Vagina (tissue), 2 donors: Measurements from ENCODE around the gene PADI3. TPM values are rescaled to one million over a fixed set of nuclear protein-coding genes. Genes with fewer than 3 reads are reported as not detected.

Source experiments
- DNase-seq, 2 donors: peaks; one replicate each; pipeline ENCODE4 v3.0.0-alpha.2; 2017; ENCODE audit errors: extremely low spot score in 2 of 2
- H3K27ac ChIP-seq: fragments of 200-600 bp; sonication (generic); one replicate; pipeline ENCODE4 v1.5.1; 2019
- H3K27me3 ChIP-seq: fragments of 200-600 bp; sonication (generic); one replicate; pipeline ENCODE4 v1.5.1; 2019
- H3K36me3 ChIP-seq, 2 donors: fragments of 200-600 bp; sonication (generic); one replicate each; pipeline ENCODE4 v1.5.1; 2017 to 2019
- H3K4me1 ChIP-seq: fragments of 200-600 bp; sonication (generic); one replicate; pipeline ENCODE4 v1.5.1; 2019
- H3K4me3 ChIP-seq, 2 donors: fragments of 200-600 bp; sonication (generic); 1 replicate in 1 of 2; 2 replicates in 1 of 2; pipeline ENCODE4 v1.5.1; 2016 to 2019
- H3K9me3 ChIP-seq: fragments of 200-600 bp; sonication (generic); one replicate; pipeline ENCODE4 v1.5.1; 2019
- POLR2A ChIP-seq, 2 donors: fragments of 450-650 bp; IDR thresholded peaks; one replicate each; pipeline ENCODE4 v1.6.1; 2017; ENCODE audit warnings: antibody characterized with exemption in 2 of 2, mild to moderate bottlenecking in 2 of 2, moderate library complexity in 2 of 2
- POLR2AphosphoS5 ChIP-seq, 2 donors: sonication (generic); formaldehyde crosslinking; IDR thresholded peaks; one replicate each; pipeline ENCODE4 v1.9.0; 2017; ENCODE audit warnings: antibody characterized with exemption in 2 of 2, mild to moderate bottlenecking in 2 of 2, low read depth in 1 of 2; ENCODE audit not compliant: insufficient read depth in 1 of 2
- intact Hi-C: fragments of 100-400 bp; cut with DNase I; formaldehyde crosslinking; loops from one replicate; pipeline ENCODE4 v1.15.1; 2023
- total RNA-seq: library from RNA; depleted of rRNA; stranded (reverse); fragments of >200 nt; gene quantifications from one replicate; pipeline ENCODE4 v1.2.3, GENCODE V29; 2016
- TF ChIP-seq, protein P1 (sequence below), 3 experiments: fragments of 450-650 bp in 2 of 3; fragments of 200-600 bp in 1 of 3; sonication (generic) in 1 of 3; IDR thresholded peaks; one replicate each; pipeline ENCODE4 v1.5.1; 2017 to 2019; ENCODE audit warnings: antibody characterized with exemption in 3 of 3, mild to moderate bottlenecking in 2 of 3, moderate library complexity in 2 of 3

PADI3 gene
- total RNA-seq, 1 donor from 2014 or later = 7.1 TPM

DNA sequence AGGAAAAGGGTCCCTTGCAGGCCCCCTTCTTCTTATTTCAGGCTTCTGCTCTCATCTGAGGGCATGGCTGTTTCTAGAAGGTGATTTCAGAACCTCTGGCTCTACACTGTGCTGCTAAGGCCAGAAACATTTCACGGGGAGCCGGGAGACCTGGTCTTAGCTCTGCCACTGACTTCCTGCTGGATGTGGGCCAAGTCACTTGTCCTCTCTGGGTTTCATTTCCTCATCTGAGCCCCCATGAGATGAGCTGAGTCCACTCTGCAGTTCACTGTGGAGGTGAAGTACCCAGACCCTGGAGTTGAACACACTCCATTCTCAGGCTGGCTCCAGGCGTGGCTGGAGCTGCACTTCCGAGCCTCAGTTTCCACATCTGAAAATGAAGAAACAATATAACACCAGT, 41.9 kb upstream of the PADI3 start:
- H3K4me1 ChIP-seq = no peaks in the 10 kb centered on the region
- TF ChIP-seq, protein P1, sequence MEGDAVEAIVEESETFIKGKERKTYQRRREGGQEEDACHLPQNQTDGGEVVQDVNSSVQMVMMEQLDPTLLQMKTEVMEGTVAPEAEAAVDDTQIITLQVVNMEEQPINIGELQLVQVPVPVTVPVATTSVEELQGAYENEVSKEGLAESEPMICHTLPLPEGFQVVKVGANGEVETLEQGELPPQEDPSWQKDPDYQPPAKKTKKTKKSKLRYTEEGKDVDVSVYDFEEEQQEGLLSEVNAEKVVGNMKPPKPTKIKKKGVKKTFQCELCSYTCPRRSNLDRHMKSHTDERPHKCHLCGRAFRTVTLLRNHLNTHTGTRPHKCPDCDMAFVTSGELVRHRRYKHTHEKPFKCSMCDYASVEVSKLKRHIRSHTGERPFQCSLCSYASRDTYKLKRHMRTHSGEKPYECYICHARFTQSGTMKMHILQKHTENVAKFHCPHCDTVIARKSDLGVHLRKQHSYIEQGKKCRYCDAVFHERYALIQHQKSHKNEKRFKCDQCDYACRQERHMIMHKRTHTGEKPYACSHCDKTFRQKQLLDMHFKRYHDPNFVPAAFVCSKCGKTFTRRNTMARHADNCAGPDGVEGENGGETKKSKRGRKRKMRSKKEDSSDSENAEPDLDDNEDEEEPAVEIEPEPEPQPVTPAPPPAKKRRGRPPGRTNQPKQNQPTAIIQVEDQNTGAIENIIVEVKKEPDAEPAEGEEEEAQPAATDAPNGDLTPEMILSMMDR (IDR thresholded peaks at IDR 0.05) = no peak
- TF ChIP-seq POLR2AphosphoS5 (IDR thresholded peaks at IDR 0.05; ENCODE audit: insufficient read depth in 1 of 2, low read depth in 1 of 2) = no peak
- TF ChIP-seq POLR2A (IDR thresholded peaks at IDR 0.05) = no peak
- intact Hi-C loops = no loop called here
- H3K9me3 ChIP-seq = no peaks in the 10 kb centered on the region
- H3K4me3 ChIP-seq = no peak overlapping the region
- H3K36me3 ChIP-seq = no peaks in the 10 kb centered on the region
- DNase-seq = no peak
- H3K27me3 ChIP-seq = no peaks in the 10 kb centered on the region
- H3K27ac ChIP-seq = no peak overlapping the region

DNA sequence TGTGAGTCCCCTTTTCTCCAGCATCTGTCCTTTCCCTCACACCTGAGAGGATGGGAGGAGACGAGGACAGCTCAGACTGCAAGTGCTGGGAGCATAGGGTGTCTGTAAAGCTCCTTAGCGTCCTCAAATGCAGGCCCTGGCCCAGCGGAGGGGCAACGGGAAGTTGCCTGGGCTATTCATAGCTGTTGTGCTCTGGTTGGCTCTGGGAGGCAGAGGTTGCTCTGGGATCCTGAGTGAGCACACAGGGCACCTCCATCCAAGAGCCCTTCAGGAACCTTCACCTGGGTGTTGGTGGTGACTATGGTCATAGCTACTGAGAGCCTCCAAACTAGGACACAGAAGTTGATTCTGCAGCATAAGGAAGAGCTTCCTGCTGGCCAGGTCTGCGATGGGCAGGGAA, 41.4 kb upstream of the PADI3 start:
- Histone ChIP-seq H3K36me3 (no peaks in the 10 kb centered on the region), H3K27me3 (no peaks in the 10 kb centered on the region), H3K4me3 (no peak overlapping the region), H3K9me3 (no peaks in the 10 kb centered on the region), H3K4me1 (peaks cover 2% of the 10 kb centered on the region), H3K27ac (no peak overlapping the region)
- intact Hi-C loops = no loop called here
- TF ChIP-seq POLR2A (IDR thresholded peaks at IDR 0.05) (no peak), POLR2AphosphoS5 (IDR thresholded peaks at IDR 0.05; ENCODE audit: insufficient read depth in 1 of 2, low read depth in 1 of 2) (no peak)
- TF ChIP-seq, protein P1 (IDR thresholded peaks at IDR 0.05) = no peak
- no peak for DNase-seq

DNA sequence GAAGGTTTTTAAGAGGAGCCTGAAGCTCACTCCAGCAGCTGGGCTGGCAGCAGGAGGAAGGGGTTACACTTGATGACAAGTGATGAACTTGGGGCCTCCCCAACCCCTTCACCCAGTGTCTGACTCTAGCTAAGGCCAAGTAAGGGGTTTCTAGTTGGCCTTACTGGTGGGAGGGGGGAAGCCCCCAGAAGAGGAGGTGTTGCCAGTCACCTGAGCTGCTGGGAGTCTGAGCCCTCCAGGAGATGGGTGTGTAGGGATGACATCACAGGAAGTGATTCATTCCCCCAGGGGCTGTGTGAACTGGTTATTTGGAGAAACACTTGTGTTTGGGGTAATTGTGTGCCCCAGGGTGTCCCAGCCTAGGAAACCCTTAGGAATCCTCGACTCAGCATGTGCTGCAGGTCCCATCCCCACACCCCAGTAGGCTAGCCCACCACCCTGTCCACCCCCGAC, 40.9 kb upstream of the PADI3 start:
- Histone ChIP-seq H3K4me1 (peaks cover 7% of the 10 kb centered on the region), H3K27me3 (no peaks in the 10 kb centered on the region), H3K36me3 (no peaks in the 10 kb centered on the region), H3K27ac (no peak overlapping the region), H3K9me3 (no peaks in the 10 kb centered on the region), H3K4me3 (no peak overlapping the region)
- DNase-seq = no peak
- no peak for TF ChIP-seq POLR2AphosphoS5 (IDR thresholded peaks at IDR 0.05; ENCODE audit: insufficient read depth in 1 of 2, low read depth in 1 of 2)
- TF ChIP-seq POLR2A (IDR thresholded peaks at IDR 0.05) = no peak
- TF ChIP-seq, protein P1 (IDR thresholded peaks at IDR 0.05) = no peak
- intact Hi-C loops = no loop called here

DNA sequence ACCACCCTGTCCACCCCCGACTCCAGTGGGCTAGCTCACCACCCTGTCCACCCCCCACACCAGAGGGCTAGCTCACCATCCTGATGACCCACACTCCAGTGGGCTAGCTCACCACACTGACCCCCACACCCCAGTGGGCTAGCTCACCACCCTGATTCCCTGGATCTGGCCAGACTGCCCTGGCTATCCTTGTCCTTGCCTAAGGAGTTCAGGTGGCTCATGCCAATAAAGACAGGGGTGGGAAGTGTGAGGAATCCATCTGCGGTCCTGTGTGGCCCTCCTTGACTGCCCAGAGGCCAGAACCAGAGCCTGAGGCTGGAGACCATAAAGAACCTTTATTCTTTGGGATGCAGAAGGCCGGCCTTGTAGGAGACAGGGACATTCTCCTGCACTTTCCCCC, 40.4 kb upstream of the PADI3 start:
- no peak for DNase-seq
- no peaks in the 10 kb centered on the region for H3K36me3 ChIP-seq
- intact Hi-C loops = no loop called here
- no peaks in the 10 kb centered on the region for H3K27me3 ChIP-seq
- no peak overlapping the region for H3K4me3 ChIP-seq
- H3K9me3 ChIP-seq = no peaks in the 10 kb centered on the region
- no peak overlapping the region for H3K27ac ChIP-seq
- peaks cover 12% of the 10 kb centered on the region for H3K4me1 ChIP-seq
- TF ChIP-seq POLR2A (IDR thresholded peaks at IDR 0.05) = no peak
- TF ChIP-seq POLR2AphosphoS5 (IDR thresholded peaks at IDR 0.05; ENCODE audit: insufficient read depth in 1 of 2, low read depth in 1 of 2) = no peak
- TF ChIP-seq, protein P1 (IDR thresholded peaks at IDR 0.05) = no peak

DNA sequence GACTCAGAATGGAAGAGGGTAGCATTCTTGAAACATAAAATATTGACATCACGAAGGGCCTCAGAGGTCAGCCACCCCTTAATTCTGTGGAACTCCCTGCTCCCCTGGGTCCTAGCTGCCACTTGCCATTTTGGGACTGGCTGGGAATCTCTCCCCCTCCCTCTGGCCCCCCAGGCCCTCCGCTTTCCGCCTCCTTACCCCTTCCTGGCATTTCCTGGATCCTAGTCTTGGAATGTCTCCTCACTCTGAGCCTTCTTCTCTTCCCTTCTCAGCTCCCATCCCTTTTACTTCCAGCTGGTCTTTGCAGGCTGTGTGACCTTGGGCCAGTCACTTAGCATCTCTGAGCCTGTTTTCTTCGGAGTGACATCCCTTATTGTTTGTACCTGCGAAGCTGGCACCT, 39.5 kb upstream of the PADI3 start:
- TF ChIP-seq, protein P1 (IDR thresholded peaks at IDR 0.05) = no peak
- TF ChIP-seq POLR2A (IDR thresholded peaks at IDR 0.05) (no peak), POLR2AphosphoS5 (IDR thresholded peaks at IDR 0.05; ENCODE audit: insufficient read depth in 1 of 2, low read depth in 1 of 2) (no peak)

More for the DNA sequence above, 39.5 kb upstream of the PADI3 start:
- Histone ChIP-seq H3K27me3 (no peaks in the 10 kb centered on the region), H3K36me3 (no peaks in the 10 kb centered on the region), H3K4me3 (no peak overlapping the region), H3K4me1 (peaks cover 14% of the 10 kb centered on the region), H3K27ac (no peak overlapping the region), H3K9me3 (no peaks in the 10 kb centered on the region)
- DNase-seq = no peak
- intact Hi-C loops = no loop called here
